MG63 (cell line): Measurements from ENCODE around the gene TMTC3. TPM values are rescaled to one million over a fixed set of nuclear protein-coding genes. Genes with fewer than 3 reads are reported as not detected.
A peak's percentile ranks its signal among the peaks of the same experiment; 100 is the strongest.

Source experiments
- DNase-seq: peaks from one replicate; pipeline ENCODE4 v3.0.0-alpha.2; 2020
- H3K27me3 ChIP-seq: fragments of 250-450 bp; sonication (Bioruptor Pico); 2 replicates; pipeline ENCODE4 v1.5.1; 2020; ENCODE audit warnings: mild to moderate bottlenecking, moderate library complexity
- H3K36me3 ChIP-seq: fragments of 250-450 bp; sonication (Bioruptor Pico); 2 replicates; pipeline ENCODE4 v1.5.1; 2020; ENCODE audit warnings: mild to moderate bottlenecking, moderate library complexity
- H3K4me3 ChIP-seq: fragments of 250-450 bp; sonication (Bioruptor Pico); 2 replicates; pipeline ENCODE4 v1.5.1; 2020; ENCODE audit warnings: mild to moderate bottlenecking, moderate library complexity
- H3K9me3 ChIP-seq: fragments of 250-450 bp; sonication (Bioruptor Pico); 2 replicates; pipeline ENCODE4 v1.5.1; 2020; ENCODE audit warnings: mild to moderate bottlenecking, moderate library complexity
- total RNA-seq: library from RNA; depleted of rRNA; stranded (reverse); fragments of >200 nt; shearing (Covaris generic); gene quantifications from 2 replicates; pipeline ENCODE4 v1.2.3, GENCODE V29; 2014; ENCODE audit warnings: low replicate concordance

TMTC3 gene
- total RNA-seq, 1 experiment from 2014 or later = 10.2 TPM

GRCh38 chr12:88145567-88146505, 3.7 kb downstream of the TMTC3 start:
- Histone ChIP-seq H3K9me3 (no peaks in the 10 kb centered on the region), H3K36me3 (no peaks in the 10 kb centered on the region), H3K4me3 (no peak overlapping the region), H3K27me3 (no peaks in the 10 kb centered on the region)
- DNase-seq = no peak

- DNase-seq = no peak
- Histone ChIP-seq H3K4me3 (no peak overlapping the region), H3K36me3 (no peaks in the 10 kb centered on the region; the same call in 1 of the 2 replicates), H3K27me3 (no peaks in the 10 kb centered on the region), H3K9me3 (no peaks in the 10 kb centered on the region)
These were observed 8.0 kb downstream of the TMTC3 start for GRCh38 chr12:88150063-88150462.

GRCh38 chr12:88153959-88154358, 11.9 kb downstream of the TMTC3 start:
- Histone ChIP-seq H3K4me3 (no peak overlapping the region), H3K36me3 (peaks cover 3% of the 10 kb centered on the region; the same call in 1 of the 2 replicates), H3K27me3 (no peaks in the 10 kb centered on the region), H3K9me3 (no peaks in the 10 kb centered on the region)
- DNase-seq = no peak

GRCh38 chr12:88156075-88156654, 14.1 kb downstream of the TMTC3 start:
- Histone ChIP-seq H3K9me3 (no peaks in the 10 kb centered on the region), H3K27me3 (no peaks in the 10 kb centered on the region), H3K4me3 (no peak overlapping the region), H3K36me3 (peaks cover 12% of the 10 kb centered on the region)
- DNase-seq = no peak

- H3K9me3 ChIP-seq = no peaks in the 10 kb centered on the region
- DNase-seq = no peak
- peaks cover 47% of the 10 kb centered on the region for H3K36me3 ChIP-seq
- H3K27me3 ChIP-seq = no peaks in the 10 kb centered on the region
- no peak overlapping the region for H3K4me3 ChIP-seq
These were observed 21.3 kb downstream of the TMTC3 start for GRCh38 chr12:88163371-88163770.

- Histone ChIP-seq H3K4me3 (no peak overlapping the region), H3K36me3 (peaks cover 45% of the 10 kb centered on the region), H3K9me3 (no peaks in the 10 kb centered on the region), H3K27me3 (no peaks in the 10 kb centered on the region)
- DNase-seq = no peak
These were observed 24.1 kb downstream of the TMTC3 start for GRCh38 chr12:88166179-88166578.

- DNase-seq = no peak
- no peak overlapping the region for H3K4me3 ChIP-seq
- peaks cover 37% of the 10 kb centered on the region for H3K36me3 ChIP-seq
- no peaks in the 10 kb centered on the region for H3K27me3 ChIP-seq
- no peaks in the 10 kb centered on the region for H3K9me3 ChIP-seq
These were observed 25.3 kb downstream of the TMTC3 start for GRCh38 chr12:88167384-88167783.

- DNase-seq = no peak
- Histone ChIP-seq H3K36me3 (peaks cover 22% of the 10 kb centered on the region), H3K4me3 (no peak overlapping the region), H3K9me3 (no peaks in the 10 kb centered on the region; the same call in 1 of the 2 replicates), H3K27me3 (no peaks in the 10 kb centered on the region)
These were observed 30.8 kb downstream of the TMTC3 start for GRCh38 chr12:88172844-88173407.

GRCh38 chr12:88175544-88175943, 33.4 kb downstream of the TMTC3 start:
- Histone ChIP-seq H3K9me3 (no peaks in the 10 kb centered on the region; the same call in 1 of the 2 replicates), H3K4me3 (no peak overlapping the region), H3K36me3 (peaks cover 26% of the 10 kb centered on the region), H3K27me3 (no peaks in the 10 kb centered on the region)
- no peak for DNase-seq

- H3K9me3 ChIP-seq = no peaks in the 10 kb centered on the region; the same call in 1 of the 2 replicates
- DNase-seq = no peak
- no peak overlapping the region for H3K4me3 ChIP-seq
- H3K27me3 ChIP-seq = no peaks in the 10 kb centered on the region
- peaks cover 14% of the 10 kb centered on the region for H3K36me3 ChIP-seq
These were observed 37.4 kb downstream of the TMTC3 start for GRCh38 chr12:88179436-88180014.

- peaks cover 9% of the 10 kb centered on the region for H3K36me3 ChIP-seq
- no peak overlapping the region for H3K4me3 ChIP-seq
These were observed 39.8 kb downstream of the TMTC3 start for GRCh38 chr12:88181881-88182280.

GRCh38 chr12:88182416-88182815, 40.3 kb downstream of the TMTC3 start:
- Histone ChIP-seq H3K36me3 (peaks cover 9% of the 10 kb centered on the region), H3K27me3 (no peaks in the 10 kb centered on the region), H3K9me3 (no peaks in the 10 kb centered on the region; the same call in 1 of the 2 replicates), H3K4me3 (no peak overlapping the region)
- no peak for DNase-seq

More at GRCh38 chr12:88181881-88182280, 39.8 kb downstream of the TMTC3 start:
- DNase-seq = no peak
- H3K9me3 ChIP-seq = no peaks in the 10 kb centered on the region; the same call in 1 of the 2 replicates
- no peaks in the 10 kb centered on the region for H3K27me3 ChIP-seq

- Histone ChIP-seq H3K9me3 (no peaks in the 10 kb centered on the region), H3K27me3 (no peaks in the 10 kb centered on the region), H3K4me3 (no peak overlapping the region), H3K36me3 (peaks cover 1% of the 10 kb centered on the region; the same call in 1 of the 2 replicates)
- no peak for DNase-seq
These were observed 42.1 kb downstream of the TMTC3 start for GRCh38 chr12:88184196-88184595.

- Histone ChIP-seq H3K4me3 (no peak overlapping the region), H3K9me3 (no peaks in the 10 kb centered on the region), H3K27me3 (no peaks in the 10 kb centered on the region), H3K36me3 (peaks cover 3% of the 10 kb centered on the region; the same call in 1 of the 2 replicates)
- no peak for DNase-seq
These were observed 43.2 kb downstream of the TMTC3 start for GRCh38 chr12:88185279-88185678.

- DNase-seq = peak; percentile 6
- peaks cover 8% of the 10 kb centered on the region; the same call in 1 of the 2 replicates for H3K36me3 ChIP-seq
- H3K9me3 ChIP-seq = no peaks in the 10 kb centered on the region
- no peaks in the 10 kb centered on the region for H3K27me3 ChIP-seq
- no peak overlapping the region for H3K4me3 ChIP-seq
These were observed 43.9 kb downstream of the TMTC3 start for GRCh38 chr12:88185988-88186387.

- no peak for DNase-seq
- Histone ChIP-seq H3K36me3 (peaks cover 8% of the 10 kb centered on the region; the same call in 1 of the 2 replicates), H3K9me3 (no peaks in the 10 kb centered on the region), H3K27me3 (no peaks in the 10 kb centered on the region), H3K4me3 (no peak overlapping the region)
These were observed 45.5 kb downstream of the TMTC3 start for GRCh38 chr12:88187571-88187970.

- DNase-seq = no peak
- H3K36me3 ChIP-seq = peaks cover 8% of the 10 kb centered on the region; the same call in 1 of the 2 replicates
- no peaks in the 10 kb centered on the region for H3K9me3 ChIP-seq
- H3K27me3 ChIP-seq = no peaks in the 10 kb centered on the region
- H3K4me3 ChIP-seq = no peak overlapping the region
These were observed 46.1 kb downstream of the TMTC3 start for GRCh38 chr12:88188180-88188579.
